GM21717 (cell line): ENCODE measurements around the gene ID2.

Experiments used
- ATAC-seq: cut with Tn5 transposase; IDR thresholded peaks from one replicate; pipeline ENCODE4 v1.9.1; 2021; ENCODE audit warnings: mild to moderate bottlenecking, moderate library complexity; ENCODE audit not compliant: unreplicated experiment

The ID2 gene

DNA sequence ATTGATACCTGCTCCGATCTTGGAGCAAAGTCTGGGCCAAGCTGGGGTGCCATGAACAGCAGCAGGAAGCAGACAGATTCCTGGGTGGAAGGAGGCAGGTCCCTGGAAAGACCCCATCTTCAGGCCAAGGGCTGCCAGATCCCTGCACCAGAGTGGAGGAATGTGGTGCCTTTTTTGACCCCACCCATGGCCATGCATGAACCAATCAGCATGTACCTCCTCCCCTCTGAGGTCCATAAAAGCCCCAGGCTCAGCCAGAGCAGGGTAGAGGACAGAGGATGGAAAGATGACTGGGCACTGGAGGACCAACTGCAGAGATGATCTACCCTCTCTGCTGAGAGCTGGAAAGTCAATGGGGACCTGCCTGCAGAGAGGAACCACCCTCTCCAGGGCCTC lies 34.4 kb upstream of the ID2 start:
- no peak for ATAC-seq

- no peak for ATAC-seq
Measured at GRCh38 chr2:8648441-8649213, 33.2 kb upstream of the ID2 start.

DNA sequence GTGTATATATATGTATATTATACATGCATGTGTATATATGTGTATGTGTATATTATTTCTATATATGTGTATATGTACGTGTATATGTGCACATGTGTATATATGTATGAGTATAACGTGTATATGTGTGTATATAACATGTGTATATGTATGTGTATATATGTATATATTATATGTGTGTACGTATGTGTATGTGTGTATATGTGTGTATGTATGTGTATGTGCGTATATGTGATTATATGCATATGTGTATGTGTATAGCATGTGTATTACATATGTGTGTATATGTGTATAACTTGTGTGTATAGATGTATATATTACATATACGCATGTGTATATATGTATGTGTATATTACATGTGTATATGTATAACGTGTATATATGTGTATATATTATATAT lies 32.1 kb upstream of the ID2 start:
- no peak for ATAC-seq

- no peak for ATAC-seq
Measured at GRCh38 chr2:8650256-8650655, 31.6 kb upstream of the ID2 start.

- ATAC-seq = no peak
Measured at GRCh38 chr2:8652774-8653426, 29.0 kb upstream of the ID2 start.

- no peak for ATAC-seq
Measured at GRCh38 chr2:8653485-8653884, 28.4 kb upstream of the ID2 start.

DNA sequence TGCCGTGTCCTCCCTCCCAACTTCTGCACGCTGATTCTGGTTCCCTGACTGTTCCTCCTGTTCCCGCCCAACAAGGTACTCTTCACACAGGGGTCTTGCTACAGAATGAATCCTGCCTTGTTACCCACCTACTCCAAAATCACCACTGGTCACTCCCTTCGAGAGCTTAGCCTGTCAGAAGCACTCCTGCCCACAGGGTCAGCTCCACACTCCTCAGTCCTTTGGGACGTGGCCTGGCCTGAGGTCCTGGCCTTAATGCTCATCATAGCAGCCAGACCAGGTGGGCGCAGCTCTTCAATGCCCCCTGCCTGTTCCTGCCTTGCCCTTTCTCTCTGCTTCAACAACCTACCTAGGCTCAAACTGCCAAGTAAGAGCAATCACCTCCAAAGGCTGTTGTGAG lies 27.8 kb upstream of the ID2 start:
- no peak for ATAC-seq

- ATAC-seq = no peak
Measured at GRCh38 chr2:8654483-8654882, 27.4 kb upstream of the ID2 start.

GRCh38 chr2:8656160-8656641 lies 25.7 kb upstream of the ID2 start:
- no peak for ATAC-seq

DNA sequence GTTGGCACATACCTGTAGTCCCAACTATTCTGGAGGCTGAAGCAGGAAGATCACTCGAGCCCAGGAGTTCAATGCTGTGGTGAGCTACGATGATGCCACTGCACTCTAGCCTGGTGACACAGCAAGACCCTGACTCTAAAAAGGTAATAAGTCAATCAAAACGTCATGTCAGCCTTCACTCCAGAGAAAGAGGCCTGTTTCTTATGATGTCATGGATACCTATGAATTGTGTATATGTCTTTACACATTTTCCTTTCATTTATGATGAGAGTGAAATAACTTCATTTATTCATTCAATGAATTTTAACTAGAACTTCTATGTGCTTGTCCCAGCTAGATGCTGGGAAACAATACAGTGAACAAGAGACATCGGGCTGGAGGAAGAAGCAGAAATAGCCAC lies 25.0 kb upstream of the ID2 start:
- ATAC-seq = no peak

- ATAC-seq = no peak
Measured at GRCh38 chr2:8657423-8658062, 24.3 kb upstream of the ID2 start.

DNA sequence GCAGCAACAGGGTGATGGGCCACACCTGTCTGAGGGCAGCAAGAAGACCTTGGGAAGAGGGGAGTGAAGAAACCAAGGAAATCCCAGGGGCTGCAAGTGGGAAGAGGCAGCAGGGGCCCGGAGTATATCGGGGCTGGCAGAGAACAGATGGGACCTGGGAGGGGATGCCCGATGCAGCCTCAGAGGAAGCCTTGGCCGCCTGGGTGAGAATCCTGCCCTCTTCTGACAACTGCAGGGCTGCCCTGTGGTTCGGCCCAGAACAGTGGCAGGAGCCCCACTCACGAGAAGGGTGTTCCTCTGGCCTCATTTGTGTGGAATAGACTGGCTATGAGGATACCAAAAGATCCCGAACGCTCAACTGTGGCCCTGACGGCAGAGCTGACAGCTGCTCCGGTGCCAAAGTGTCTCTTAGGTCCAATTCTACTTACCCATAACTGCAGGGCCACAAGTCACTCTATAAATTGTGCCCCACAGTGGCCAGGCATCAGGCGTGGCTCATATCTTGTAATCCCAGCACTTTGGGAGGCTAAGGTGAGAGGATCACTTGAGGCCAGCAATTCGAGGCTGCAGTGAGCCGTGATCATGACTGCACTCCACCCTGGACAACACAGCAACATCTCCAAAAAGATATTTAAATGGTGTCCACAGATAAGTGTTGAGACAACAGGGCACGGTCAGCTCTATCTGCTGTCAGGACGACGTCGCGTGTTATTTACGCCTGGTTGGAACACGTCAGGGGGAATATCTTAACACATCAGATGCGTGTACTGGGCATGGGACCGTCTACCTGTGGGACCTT lies 23.6 kb upstream of the ID2 start:
- ATAC-seq = no peak

- no peak for ATAC-seq
Measured at GRCh38 chr2:8659092-8659734, 22.6 kb upstream of the ID2 start.

- ATAC-seq = no peak
Measured at GRCh38 chr2:8659735-8660492, 21.9 kb upstream of the ID2 start.

GRCh38 chr2:8661235-8661634 lies 20.6 kb upstream of the ID2 start:
- no peak for ATAC-seq

GRCh38 chr2:8661736-8662135 lies 20.1 kb upstream of the ID2 start:
- ATAC-seq = no peak

DNA sequence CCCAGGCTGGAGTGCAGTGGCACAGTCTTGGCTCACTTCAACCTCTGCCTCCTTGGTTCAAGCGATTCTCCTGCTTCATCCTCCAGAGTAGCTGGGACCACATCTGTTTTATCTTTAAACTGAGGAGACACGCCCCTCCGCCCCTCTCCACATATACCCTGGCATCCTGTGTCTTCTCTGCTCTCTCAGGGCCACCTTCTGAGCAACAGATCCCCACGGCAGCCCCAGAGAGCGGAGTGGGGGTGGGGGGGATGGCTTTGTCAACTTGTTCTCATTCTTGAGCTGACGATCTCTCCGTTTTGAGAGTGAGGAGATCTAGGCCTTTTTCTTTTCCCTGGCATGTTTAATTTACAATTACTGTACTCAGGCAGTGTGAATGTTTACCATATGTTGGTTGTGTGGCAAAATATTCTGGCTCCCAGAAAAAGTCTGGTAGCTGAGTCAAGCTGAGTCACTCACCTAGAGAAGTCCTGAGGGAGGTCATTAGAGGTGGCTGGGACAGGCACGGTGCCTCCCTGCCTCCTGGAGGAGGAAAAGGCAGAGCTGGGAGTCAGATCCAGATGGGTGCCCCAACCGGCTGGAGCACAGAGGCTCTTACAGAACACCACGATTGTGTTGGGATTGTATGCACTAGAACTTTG lies 19.5 kb upstream of the ID2 start:
- ATAC-seq = no peak

- ATAC-seq = no peak
Measured at GRCh38 chr2:8663997-8664396, 17.9 kb upstream of the ID2 start.

DNA sequence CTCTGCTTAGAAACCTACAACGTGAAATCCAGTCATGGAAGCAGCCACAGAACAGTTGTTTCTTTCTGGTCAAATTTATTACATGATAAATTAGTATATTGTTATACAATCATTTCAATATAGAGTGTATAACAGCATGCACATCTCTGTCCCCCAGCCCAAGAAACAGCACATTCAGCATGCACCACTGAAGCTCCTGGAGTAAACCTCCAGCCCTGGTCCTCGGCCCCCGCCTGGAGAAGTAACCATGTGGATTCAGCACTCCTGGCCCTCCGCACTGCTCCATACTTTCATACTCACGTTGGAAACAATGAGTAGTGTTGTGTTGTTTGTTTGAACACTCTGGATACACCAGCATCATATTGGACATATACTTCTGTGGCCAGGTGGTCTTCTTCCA lies 15.3 kb upstream of the ID2 start:
- no peak for ATAC-seq
